Midbrain (tissue), 1 donor: Measurements from ENCODE around the gene ACVR1C.
A peak's percentile ranks its signal among the peaks of the same experiment; 100 is the strongest.

Source experiments
- DNase-seq: peaks from one replicate; lab custom pipeline; 2025; lab: John Stamatoyannopoulos, UW

The ACVR1C gene

GRCh38 chr2:157497638-157498314 lies 130.9 kb downstream of the ACVR1C start:
- DNase-seq, result peak; percentile 21

GRCh38 chr2:157492189-157492773 lies 136.4 kb downstream of the ACVR1C start:
- DNase-seq, result peak; percentile 81

- DNase-seq, result no peak
These were observed 138.7 kb downstream of the ACVR1C start for GRCh38 chr2:157489983-157490382.

GRCh38 chr2:157488877-157489276 lies 139.8 kb downstream of the ACVR1C start:
- no peak for DNase-seq

- DNase-seq, result no peak
These were observed 140.9 kb downstream of the ACVR1C start for GRCh38 chr2:157487747-157488146.

- DNase-seq, result no peak
These were observed 141.4 kb downstream of the ACVR1C start for GRCh38 chr2:157487271-157487610.

GRCh38 chr2:157486596-157487270 lies 141.9 kb downstream of the ACVR1C start:
- DNase-seq, result no peak

GRCh38 chr2:157480182-157480961 lies 148.3 kb downstream of the ACVR1C start:
- DNase-seq, result no peak

GRCh38 chr2:157479081-157480027 lies 149.3 kb downstream of the ACVR1C start:
- DNase-seq, result no peak

GRCh38 chr2:157477919-157478318 lies 150.7 kb downstream of the ACVR1C start:
- DNase-seq, result no peak

- no peak for DNase-seq
These were observed 151.5 kb downstream of the ACVR1C start for GRCh38 chr2:157476953-157477709.
